GM19455 (cell line): ENCODE results near the gene TAAR8.
"Not testable (repeated sequence)": the region's sequence is repeated elsewhere in the genome, so short reads cannot be mapped to it uniquely, and the experiment has no call there.

Source experiments
- ATAC-seq: cut with Tn5 transposase; IDR thresholded peaks from one replicate; pipeline ENCODE4 v1.9.1; 2021; ENCODE audit not compliant: unreplicated experiment

The TAAR8 gene

DNA sequence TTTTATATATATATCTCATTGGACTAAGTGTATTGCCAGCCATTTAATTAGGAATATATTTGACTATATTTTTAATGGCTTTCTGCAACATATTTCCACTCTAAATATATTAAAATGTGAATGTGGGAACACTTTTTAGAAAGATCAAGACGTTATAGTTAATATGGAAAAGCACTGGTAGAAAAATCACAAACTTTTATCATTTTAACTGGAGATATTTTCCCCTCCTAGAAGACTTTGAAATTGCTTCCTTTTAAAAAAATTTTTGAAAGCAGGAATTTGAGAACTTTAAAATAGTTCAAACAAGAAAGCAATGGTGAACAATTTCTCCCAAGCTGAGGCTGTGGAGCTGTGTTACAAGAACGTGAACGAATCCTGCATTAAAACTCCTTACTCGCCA, 14.5 kb upstream of the TAAR8 start, which contains the start of gene TAAR9:
TAAR9 (plus strand) TSS at position 301 of the 400 bp plus-strand sequence; CDS start at position 314, 13 bp downstream.
- no peak for ATAC-seq

DNA sequence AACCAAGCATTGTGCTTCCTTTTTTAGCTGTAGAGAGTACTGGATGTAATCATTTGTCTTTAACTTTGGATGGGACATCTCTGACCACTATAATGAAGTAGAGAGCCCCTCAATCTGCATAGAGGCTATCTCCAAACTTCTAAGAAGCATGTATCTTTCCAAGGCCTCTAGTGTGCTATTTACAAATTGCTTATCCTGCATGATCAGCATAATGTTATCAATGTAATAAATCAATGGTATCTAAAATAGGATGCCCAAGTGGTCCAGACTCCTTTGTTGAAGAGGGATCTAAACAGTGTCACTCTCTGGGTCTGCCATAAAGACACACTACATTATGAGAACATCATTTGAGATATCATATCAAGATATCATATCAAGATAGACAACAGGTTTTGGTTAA, 7.6 kb upstream of the TAAR8 start:
- no peak for ATAC-seq

DNA sequence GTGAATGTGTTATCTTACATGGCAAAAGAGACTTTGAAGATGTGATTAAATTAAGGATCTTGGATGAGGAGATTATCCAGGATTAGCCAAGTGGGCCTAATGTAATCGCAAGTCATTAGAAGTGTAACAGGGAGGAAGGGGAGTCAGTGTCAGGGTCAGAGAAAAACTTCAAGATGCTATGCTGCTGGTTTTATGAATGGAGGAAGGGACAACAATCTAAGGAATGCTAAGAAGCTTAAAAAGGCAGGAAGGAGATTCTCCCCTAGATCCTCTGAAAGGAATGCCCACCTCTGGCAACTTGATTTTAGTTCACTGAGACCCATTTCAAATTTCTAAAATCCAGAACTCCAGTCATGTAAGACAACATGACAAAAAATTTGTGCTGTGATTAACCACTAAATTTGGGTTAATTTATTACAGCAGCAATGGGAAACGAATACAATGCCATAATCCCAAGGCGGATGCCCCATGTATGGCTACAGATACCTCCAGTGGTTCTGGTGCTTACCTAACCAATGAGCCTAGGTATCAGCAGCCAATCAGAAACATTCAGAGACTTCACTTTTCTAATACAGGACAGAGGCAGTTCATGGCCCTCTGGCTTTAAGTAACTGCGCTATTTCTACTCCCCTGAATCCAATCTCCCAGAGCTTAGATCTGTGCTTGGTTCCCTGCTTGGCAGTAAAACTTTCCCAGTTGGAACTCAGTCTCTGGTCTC, 3.6 kb upstream of the TAAR8 start:
- ATAC-seq: no peak

DNA sequence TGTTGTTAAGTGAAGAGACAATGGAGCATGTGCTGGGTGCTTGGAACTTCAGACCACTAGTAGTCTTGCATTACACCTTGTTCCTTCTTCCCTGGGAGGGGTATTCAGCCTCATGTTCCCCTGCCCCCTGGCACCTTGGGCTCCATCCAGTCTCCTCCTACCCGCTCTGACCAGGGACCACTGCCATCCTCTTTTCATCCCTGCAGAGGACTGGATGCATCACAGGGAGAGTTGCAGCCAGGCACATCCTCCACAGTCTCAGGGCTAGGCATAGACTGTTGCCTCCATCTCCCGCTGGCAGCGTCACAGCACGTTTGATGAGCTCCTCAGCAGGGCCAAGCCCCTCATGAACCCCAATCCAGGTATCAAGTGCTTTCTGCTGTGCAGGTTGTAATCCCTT, 1.3 kb upstream of the TAAR8 start:
- ATAC-seq: no peak

DNA sequence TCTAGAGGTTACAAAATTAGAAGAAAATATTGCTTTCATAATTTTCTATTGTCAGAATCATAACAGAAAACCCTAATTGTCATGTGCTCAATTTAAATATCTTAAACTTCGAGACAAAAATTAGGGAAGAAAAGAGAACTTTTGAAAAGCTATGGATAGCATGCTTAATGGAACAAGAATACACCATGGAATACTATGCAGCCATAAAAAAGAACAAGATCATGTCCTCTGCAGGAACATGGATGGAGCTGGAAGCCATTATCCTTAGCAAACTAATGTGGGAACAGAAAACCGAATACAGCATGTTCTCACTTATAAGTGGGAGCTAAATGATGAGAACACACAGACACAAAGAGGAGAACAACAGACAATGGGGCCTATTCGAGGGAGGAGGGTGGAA, 7.6 kb downstream of the TAAR8 start:
- ATAC-seq: not testable (repeated sequence)

DNA sequence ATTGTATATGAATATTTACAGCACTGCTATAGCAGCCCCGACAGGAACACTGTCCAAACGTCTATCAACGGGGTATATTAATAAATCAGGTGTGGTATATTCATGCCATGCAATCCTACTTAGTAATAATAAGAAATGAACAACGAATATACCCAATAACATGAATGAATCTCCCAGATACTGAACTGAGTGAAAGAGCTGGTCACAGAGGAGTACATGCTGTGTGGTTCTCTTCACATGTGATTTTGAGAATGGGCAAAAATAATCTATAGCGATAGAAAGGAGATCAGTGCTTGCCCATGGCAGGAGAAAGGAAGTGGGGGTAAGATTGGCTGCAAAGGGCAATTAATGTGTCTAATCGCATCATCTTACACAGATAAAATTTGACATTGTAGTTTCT, 13.9 kb downstream of the TAAR8 start:
- no peak for ATAC-seq

DNA sequence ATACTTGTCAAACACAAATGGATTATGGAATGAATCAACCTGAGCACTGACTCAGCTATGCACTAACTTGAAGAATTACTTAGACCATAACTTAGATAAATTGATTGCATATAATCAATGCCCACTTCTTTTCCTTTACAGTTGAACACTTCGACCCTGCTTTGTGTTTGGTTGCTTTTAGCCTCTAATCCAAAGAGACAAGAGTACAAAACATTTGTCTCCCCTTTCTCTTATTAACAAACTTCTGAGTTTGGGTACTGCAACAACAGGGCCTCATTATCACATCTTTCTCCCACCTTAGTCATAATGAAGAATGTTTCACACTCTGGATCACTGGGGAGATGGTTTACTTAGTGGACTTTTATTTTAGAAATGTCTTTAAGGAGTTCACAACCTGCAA, 15.1 kb downstream of the TAAR8 start:
- no peak for ATAC-seq

DNA sequence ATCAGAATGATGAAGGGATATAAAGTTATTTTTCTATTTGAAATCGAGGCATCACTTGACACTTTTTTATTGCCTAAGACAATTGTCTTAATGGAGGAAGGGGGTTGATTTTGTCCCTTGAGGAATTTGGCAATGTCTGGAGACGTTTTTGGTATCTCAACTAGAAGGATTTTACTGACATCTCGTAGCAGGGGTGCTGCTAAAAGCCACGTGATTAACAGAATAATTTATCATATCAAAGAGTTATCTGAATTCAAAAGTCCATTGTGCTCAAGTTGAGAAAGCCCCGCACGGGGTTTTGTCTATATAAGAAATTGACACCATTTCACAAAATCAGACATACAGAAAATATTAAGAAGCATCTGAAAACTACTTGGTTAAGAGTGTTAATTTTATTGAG, 16.1 kb downstream of the TAAR8 start:
- ATAC-seq: no peak

DNA sequence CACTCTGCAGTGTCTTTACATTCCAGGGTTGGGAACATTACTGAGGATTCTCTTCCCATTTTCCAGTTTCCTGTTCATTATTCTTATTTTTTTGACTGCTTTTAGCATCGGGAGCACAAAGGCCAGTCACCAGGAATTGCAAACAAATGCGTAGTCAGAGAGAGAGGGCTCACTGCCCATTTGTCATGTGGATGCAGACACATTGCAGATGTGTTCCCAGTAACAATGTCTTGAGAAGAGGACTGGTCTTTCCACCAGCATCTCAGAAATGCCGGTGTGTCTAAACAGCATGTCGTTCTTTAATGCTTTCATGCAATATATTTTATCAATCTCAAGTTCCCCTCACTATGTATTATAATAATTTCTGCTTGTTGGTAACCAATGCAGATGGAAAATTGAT, 16.7 kb downstream of the TAAR8 start:
- ATAC-seq: no peak

DNA sequence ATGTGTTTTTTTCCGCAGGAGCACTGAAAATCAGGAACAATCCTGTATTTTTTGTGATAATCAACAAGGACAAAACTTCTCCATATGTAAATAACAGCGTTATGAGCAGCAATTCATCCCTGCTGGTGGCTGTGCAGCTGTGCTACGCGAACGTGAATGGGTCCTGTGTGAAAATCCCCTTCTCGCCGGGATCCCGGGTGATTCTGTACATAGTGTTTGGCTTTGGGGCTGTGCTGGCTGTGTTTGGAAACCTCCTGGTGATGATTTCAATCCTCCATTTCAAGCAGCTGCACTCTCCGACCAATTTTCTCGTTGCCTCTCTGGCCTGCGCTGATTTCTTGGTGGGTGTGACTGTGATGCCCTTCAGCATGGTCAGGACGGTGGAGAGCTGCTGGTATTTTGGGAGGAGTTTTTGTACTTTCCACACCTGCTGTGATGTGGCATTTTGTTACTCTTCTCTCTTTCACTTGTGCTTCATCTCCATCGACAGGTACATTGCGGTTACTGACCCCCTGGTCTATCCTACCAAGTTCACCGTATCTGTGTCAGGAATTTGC, 17.8 kb downstream of the TAAR8 start, which contains the start of gene TAAR6:
TAAR6 (plus strand) TSS at position 102 of the 557 bp plus-strand sequence; CDS start at position 102, 0 bp downstream.
- no peak for ATAC-seq

DNA sequence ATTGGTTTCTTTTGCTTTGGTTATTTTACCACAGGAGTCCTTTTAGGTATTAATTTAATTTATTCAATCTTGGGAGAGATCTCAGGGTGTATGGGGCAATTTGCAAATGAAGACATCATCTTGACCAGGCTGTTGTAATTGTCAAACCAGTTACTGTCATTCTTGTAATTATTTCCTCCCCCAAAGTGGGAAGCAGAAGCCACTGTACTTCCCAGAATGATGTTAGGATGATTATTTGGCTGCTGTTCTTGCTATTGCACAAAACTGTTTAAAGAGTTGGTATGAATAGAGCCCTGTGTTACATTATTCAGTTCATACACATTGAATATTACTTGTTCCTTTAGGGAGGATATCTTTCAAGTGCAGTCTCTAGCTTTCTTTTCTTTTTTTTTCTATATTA, 19.3 kb downstream of the TAAR8 start:
- no peak for ATAC-seq

DNA sequence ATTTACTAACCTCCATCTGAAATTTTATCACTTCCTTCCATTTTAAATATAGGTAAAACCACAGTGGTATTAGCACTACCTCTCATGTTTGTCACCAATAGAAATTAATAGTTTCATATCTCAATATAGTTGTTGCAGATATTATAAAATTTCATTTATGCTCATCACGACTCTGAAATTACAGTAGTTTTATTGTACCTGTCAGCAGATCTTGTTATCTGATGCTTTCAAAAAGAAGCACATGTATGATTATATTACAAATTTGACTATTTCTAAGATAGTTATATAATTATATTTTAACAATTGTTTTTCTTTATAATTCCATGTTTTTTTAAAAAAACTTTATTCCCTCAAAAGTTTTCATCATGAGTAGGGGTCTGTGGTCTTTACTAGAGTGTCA, 32.2 kb downstream of the TAAR8 start:
- no peak for ATAC-seq

DNA sequence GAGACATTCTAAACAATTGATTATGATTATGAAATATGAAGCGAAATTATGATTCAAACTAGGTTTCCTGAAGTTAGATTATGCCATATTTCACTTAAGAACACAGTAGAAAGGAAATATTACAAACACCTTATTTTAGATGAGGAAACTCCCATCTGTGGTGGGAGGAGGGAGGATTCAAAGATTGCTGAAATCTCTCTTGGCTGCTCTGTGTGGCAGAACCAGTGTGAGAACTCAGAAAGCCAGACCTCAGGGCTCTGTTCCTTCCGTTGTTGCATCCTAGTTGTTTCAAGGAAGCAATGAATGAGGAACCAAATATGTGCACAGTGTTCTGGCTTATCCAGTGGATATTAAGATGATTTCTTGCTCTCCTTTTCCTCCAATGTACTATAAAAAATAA, 35.0 kb downstream of the TAAR8 start:
- no peak for ATAC-seq

DNA sequence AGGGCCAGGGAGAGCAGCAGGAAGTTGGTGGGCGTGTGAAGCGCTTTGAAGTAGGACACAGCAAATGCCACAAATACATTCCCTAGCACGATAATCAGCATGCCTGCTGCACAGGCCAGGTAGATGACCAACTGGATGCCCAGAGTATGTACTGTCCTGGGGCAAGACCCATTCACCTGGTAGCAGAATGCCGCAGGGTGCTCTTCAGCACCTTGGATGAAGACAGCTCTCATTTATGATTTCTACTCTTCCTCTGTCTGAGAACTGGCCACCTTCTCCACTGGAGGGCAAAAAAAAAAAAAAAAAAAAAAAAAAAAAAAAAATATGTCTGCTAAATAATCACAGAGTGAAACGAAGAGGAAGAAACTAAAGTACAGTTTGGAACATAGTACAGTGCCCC, 37.0 kb downstream of the TAAR8 start, which contains the start of gene TAAR5:
TAAR5 (minus strand) TSS at position 288 of the 400 bp plus-strand sequence; CDS start at position 233, 55 bp downstream.
- no peak for ATAC-seq

DNA sequence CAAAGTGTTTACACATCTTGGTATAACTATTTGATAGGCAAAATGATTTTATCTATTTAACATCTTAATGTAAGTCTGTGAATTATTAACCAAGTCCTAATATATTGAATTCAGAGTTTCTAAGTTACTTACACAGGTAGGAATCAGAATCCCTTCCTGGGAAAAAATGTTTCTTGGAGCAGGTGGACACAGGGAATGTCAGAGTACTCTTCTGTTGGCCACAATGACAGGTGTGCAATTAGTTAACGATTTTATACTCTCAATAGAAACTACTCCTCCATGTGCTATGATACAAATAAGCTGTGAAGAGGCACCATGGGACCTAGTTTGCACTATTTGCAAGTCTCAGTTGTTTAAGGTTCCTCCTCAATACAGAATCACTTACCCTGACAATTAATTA, 37.9 kb downstream of the TAAR8 start:
- ATAC-seq: no peak

DNA sequence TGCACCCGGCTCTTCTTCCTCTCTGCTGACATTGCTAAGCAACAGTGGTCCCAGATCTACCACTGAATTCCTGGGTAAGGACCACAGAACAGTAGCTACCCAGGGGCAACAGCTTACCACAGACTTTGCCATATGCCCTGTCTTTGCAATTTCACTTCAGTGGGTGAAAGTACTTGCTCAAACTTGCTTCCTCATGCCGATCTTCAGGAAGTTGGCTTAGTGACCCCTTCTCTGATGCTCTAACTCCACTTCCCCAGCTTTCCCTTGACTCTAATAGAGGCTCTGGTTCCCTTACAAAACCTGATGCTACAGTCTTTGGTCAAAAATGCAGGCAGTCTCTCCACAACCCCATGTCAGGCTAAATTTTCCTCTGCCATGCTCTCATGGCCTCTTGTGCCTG, 40.4 kb downstream of the TAAR8 start:
- ATAC-seq: no peak

DNA sequence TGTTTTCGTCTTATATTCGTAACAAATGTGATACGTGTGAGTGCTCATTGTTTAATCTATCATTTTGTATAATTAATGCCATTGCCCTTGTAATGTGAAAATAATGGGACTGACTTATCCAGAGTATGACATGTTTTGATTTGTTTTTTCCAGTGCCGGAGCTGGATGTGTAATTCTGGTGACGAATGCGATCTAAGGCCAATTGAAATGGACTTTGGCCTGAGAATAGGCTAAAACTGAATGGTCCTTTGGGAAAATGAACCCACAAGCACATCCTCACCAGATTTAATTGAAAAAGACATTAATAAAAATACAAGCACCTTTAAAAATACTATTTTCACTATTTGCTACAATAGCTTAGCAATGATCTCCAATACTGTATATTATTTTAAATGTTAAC, 43.7 kb downstream of the TAAR8 start:
- ATAC-seq: no peak

DNA sequence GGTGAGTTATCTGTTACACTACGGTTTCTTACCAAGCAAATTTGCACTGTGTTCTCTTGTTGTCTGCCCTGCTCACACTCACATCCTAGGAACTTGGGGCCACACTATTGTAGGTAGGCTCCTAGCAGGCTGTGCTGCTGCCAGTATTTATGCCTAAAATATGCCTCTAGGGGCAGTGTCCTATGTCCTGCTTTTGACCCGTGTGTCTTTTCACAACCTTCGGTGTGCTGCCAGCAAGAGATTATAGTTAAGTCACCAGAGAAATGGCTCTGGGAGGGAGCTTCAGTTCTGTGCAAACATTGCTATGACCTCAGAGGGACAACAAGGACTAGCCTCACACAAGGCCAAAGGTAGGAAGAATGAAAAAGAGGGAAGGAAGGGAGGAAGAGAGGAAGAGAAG, 46.0 kb downstream of the TAAR8 start:
- ATAC-seq: no peak

DNA sequence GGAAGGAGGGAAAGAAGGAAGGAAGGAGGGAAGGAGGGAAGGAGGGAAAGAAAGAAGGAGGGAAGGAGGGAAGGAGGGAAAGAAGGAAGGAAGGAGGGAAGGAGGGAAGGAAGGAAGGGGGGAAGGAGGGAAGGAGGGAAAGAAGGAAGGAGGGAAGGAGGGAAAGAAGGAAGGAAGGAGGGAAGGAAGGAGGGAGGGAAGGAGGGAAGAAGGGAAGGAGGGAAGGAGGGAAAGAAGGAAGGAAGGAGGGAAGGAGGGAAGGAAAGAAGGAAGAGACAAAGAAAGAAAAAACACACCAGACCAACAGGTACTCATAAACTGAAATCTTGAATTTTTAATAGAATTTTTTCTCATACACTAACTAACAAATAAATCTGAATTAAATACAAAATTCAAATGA, 48.4 kb downstream of the TAAR8 start:
- ATAC-seq: not testable (repeated sequence)
